HG03469 (cell line): ENCODE data around the gene EPB41L2.
"Not testable (repeated sequence)": the region's sequence is repeated elsewhere in the genome, so short reads cannot be mapped to it uniquely, and the experiment has no call there.

Experiments used
- ATAC-seq: cut with Tn5 transposase; IDR thresholded peaks from one replicate; pipeline ENCODE4 v1.9.1; 2021; ENCODE audit warnings: mild to moderate bottlenecking, moderate library complexity, moderate number of reproducible peaks; ENCODE audit not compliant: unreplicated experiment

EPB41L2 gene

GRCh38 chr6:131005439-131006016 lies 57.5 kb downstream of the EPB41L2 start:
- ATAC-seq = no peak

GRCh38 chr6:131004936-131005335 lies 58.1 kb downstream of the EPB41L2 start:
- no peak for ATAC-seq

- no peak for ATAC-seq
These were observed 58.7 kb downstream of the EPB41L2 start for GRCh38 chr6:131004387-131004755.

GRCh38 chr6:131003488-131004386 lies 59.3 kb downstream of the EPB41L2 start:
- no peak for ATAC-seq

GRCh38 chr6:131002661-131002980 lies 60.4 kb downstream of the EPB41L2 start:
- ATAC-seq = no peak

DNA sequence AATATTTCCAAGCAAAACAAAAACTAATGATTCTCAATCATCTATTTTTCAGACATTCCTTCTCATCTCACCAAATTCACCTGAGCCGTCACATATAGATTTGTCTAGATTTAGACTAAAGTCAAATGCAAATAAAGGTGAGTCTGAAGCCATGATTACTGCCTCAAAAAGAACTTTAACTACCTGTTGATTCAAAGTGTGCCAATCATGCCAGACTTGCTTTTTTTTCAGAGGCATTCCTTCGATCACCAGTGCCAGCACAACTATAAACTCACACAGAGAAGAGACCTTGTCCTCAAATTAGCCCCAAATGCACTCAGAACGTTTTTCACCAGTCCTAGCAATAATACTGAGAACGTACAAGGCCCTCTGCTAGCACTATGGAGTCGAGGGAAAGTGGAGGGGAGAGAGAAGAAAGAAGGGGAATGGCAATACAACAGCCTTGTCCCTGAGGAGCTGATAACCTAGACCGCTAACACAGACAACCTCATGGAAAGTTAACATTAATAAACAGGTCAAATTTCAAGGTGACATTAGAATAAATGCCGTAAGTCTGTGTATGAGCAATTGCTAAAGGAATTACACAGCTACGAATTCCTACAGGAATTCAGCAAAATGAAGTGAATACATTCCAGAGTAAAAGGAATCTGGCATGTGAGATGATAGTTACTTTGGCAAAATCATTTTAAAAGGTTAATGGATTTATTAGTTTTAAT lies 60.9 kb downstream of the EPB41L2 start:
- no peak for ATAC-seq

GRCh38 chr6:131001111-131001736 lies 61.8 kb downstream of the EPB41L2 start:
- no peak for ATAC-seq

GRCh38 chr6:131000544-131000943 lies 62.5 kb downstream of the EPB41L2 start:
- no peak for ATAC-seq

DNA sequence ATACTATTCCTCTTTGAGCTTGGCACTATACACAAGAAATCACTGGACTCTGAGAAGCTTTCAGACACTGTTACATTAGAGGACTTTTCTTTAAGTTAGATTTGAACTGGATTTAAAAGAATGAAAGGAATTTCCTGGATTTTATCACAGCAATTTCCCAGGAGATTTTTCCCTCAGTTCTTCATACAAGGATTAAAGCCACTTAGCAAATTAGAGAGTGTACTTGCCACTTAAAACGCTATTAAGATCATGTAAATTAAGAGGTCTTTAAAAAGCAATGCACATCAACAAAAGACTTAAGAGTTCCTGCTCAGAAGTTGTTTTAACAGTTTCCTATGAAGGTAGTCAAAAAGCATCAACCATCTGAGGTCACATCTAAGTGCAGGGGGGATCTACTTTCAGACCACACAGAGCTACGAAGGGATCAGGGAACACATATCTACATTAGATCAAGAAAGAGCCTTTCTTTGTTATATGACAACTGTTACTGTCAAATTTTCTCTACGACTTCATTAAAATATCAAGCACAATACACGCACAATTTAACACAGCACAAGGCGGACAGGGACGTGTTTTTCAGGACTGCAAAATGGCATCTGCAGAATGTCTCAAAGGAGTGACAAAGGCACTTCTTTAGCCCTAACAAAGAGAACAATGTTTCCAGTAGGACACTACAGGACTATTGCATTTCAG lies 65.8 kb downstream of the EPB41L2 start:
- ATAC-seq = no peak

GRCh38 chr6:130996635-130997034 lies 66.4 kb downstream of the EPB41L2 start:
- ATAC-seq = no peak

DNA sequence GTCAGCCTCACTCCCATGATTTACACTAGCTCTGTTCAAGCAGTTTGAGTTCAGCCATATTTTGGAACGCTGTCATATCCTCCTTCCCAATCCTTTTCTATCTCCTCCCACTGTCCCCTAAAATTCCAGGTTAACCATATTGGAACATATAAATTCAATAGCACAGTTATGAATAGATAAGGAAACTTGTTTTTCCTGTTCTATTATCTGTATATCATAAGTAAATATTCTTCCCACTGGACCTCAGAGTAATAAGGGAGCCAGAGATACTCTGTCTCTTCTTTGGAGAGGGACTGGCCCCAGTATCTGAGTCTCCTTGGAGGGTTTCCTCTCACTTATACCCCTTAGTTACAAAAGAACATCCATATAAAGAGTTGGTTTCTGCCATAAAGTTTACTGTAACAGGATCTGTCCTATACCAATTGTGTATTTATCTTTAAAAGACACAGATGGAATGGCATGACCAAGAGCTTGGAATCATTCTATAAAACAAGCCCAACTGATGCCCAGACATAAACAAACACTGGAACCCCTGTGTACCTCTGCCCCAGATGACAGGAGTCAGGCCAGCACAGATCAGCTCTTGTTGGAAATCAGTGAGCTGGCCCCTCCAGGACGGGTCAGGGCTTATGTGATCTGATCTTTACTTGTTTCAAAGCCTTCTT lies 67.1 kb downstream of the EPB41L2 start:
- ATAC-seq = no peak

DNA sequence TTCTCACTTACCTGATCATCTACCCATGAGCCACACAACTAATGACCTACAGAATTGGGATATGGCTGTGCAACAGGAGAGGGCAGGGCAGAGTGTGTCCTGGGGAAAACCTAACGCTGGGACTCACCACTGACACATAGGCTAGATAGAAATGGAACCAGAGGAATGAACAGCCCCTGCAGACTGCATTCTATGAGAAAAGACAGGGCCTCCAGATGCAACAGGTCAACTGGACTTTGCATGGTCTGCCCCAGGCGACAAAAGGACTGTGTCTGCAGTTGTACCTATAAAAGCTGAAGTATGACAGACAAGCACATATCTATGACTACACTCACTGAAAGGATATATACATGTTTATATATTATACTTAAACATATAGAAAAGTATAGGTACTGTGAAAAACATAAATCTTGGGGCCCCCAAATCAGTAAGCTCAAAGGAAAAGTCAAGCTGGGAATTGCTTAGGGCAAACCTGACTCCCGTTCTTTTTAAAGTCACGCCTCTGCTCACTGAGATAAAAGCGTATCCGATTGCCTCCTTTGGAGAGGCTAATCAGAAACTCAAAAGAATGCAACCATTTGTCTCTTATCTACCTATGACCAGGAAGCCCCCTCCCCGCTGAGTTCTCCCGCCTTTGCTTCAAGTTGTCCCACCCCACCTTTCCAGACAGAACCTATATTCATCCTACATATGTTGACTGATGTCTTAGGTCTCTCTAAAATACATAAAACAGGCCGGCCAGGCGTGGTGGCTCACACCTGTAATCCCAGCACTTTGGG lies 68.5 kb downstream of the EPB41L2 start:
- ATAC-seq = no peak

DNA sequence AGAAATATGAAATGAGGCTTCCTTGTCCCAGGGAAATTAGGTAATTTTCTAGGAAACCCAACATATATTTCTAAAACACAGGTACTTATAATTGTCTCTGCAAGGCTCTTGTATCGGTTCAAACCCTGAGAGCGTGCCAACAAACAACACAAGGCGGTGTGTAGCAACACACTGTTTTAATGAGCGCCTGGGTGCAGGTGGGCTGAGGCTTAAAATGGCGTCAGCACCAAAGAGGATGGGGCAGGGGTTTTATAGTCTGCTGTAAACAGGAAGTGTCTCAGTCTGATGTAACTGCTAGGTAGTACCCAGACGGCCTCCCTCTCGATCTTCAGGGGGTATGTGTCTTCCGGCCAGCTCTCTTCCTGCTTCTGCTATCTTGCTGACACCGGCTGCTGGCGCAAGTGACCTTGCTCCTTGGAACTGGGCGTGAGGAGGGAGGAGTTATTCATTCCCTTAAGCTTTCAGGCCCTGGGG lies 69.7 kb downstream of the EPB41L2 start:
- no peak for ATAC-seq

GRCh38 chr6:130991422-130992137 lies 71.5 kb downstream of the EPB41L2 start:
- ATAC-seq = no peak

- not testable (repeated sequence) for ATAC-seq
These were observed 75.5 kb downstream of the EPB41L2 start for GRCh38 chr6:130987539-130987938.

DNA sequence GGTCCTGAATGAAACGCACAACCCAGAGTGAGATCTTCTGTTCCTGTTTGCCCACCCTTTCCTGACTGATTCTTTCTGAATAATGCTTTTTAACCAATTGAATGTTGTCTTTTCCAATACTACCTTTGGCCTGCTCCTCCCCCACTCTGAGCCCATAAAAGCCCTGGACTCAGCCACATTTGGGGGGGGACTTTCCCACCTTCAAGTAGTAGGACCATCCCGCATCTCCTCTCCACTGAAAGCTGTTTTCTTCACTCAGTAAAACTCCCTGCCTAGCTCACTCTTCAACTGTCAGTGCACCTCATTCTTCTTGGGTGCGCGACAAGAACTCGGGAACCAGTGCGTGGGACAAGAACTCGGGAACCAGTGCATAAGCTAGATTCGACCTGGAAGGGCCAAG lies 77.9 kb downstream of the EPB41L2 start:
- no peak for ATAC-seq

- ATAC-seq = no peak
These were observed 80.0 kb downstream of the EPB41L2 start for GRCh38 chr6:130982941-130983456.

GRCh38 chr6:130982135-130982534 lies 80.9 kb downstream of the EPB41L2 start:
- ATAC-seq = no peak

DNA sequence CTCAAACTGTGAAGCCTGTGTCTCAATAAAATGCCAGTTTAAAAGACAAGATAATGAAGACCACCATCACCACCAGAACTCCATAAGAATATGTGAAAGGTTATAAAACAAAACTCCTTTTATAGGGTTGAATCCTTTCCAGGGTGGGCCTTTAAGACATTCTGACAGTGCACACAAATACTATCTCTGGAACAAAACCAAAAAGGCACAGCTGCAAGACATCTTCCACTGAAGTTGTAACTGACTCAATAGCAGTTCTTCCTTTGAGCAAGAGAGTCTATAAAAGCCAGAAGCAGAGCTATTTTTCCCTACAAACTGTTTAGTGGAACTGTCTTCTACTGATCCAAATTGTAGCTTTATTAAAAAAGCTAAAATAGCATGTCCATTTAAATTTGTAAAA lies 81.6 kb downstream of the EPB41L2 start:
- no peak for ATAC-seq
